ENCODE results near the gene SPAG8. TPM values are rescaled to one million over a fixed set of nuclear protein-coding genes. Genes with fewer than 3 reads are reported as not detected.

Gene SPAG8
- total and polyA plus RNA-seq, 2 experiments from 2014 or later = 0.97 to 1.2 TPM

GRCh38 chr9:35813434-35814105 is 1.5 kb upstream of the SPAG8 start:
- H2AFZ ChIP-seq = no peak overlapping the region
- no peaks in the 10 kb centered on the region for H3K27me3 ChIP-seq (replicated peaks; ENCODE audit: insufficient read depth)
- H3K4me1 ChIP-seq (ENCODE audit: insufficient read depth) = peaks cover 7% of the 10 kb centered on the region
- peak overlapping the region; percentile 78; the same call in 1 of the 2 replicates for H3K27ac ChIP-seq
- WGBS, 2 experiments (ENCODE audit: low coverage in 1 of 2, low lambda C conversion rate in 2 of 2, missing lambda C conversion rate in 2 of 2) = 74 to 77% methylated on average over 10 of the region's 10 CpGs
- H3K36me3 ChIP-seq (ENCODE audit: low read depth) = no peaks in the 10 kb centered on the region
- TF ChIP-seq EZH2phosphoT487 (IDR thresholded peaks at IDR 0.05; ENCODE audit: insufficient read depth, low read depth) (no peak), EZH2 (IDR thresholded peaks at IDR 0.05; ENCODE audit: insufficient read depth, poor library complexity, severe bottlenecking) (no peak)
- no peaks in the 10 kb centered on the region for H4K20me1 ChIP-seq (ENCODE audit: insufficient read depth)
- DNase-seq = peak; percentile 67
- H3K4me3 ChIP-seq = peak overlapping the region; percentile 81; the same call in 1 of the 2 replicates
- H3K4me2 ChIP-seq (ENCODE audit: unreplicated experiment) = peak overlapping the region; percentile 82
- H3K9me3 ChIP-seq (ENCODE audit: low read depth) = no peaks in the 10 kb centered on the region
- in situ Hi-C loops (cut with MboI) = no loop called here
- no peaks in the 10 kb centered on the region for H3K79me2 ChIP-seq (ENCODE audit: insufficient read depth)
- H3F3A ChIP-seq (ENCODE audit: insufficient read depth) = peaks cover 14% of the 10 kb centered on the region; the same call in 1 of the 2 replicates
- H3K9me2 ChIP-seq (ENCODE audit: insufficient read depth) = no peaks in the 10 kb centered on the region
- no peak overlapping the region; the same call in 1 of the 2 replicates for H3K9ac ChIP-seq

- peak; percentile 52 for DNase-seq
- Histone ChIP-seq H3F3A (ENCODE audit: insufficient read depth) (peaks cover 14% of the 10 kb centered on the region; the same call in 1 of the 2 replicates), H3K4me3 (peak overlapping the region; percentile 78), H3K4me2 (ENCODE audit: unreplicated experiment) (peak overlapping the region; percentile 81), H3K9me3 (ENCODE audit: low read depth) (no peaks in the 10 kb centered on the region), H3K79me2 (ENCODE audit: insufficient read depth) (no peaks in the 10 kb centered on the region), H3K27ac (peak overlapping the region; percentile 57), H3K9me2 (ENCODE audit: insufficient read depth) (no peaks in the 10 kb centered on the region), H4K20me1 (ENCODE audit: insufficient read depth) (no peaks in the 10 kb centered on the region), H3K36me3 (ENCODE audit: low read depth) (no peaks in the 10 kb centered on the region), H3K27me3 (replicated peaks; ENCODE audit: insufficient read depth) (no peaks in the 10 kb centered on the region), H2AFZ (peak overlapping the region; percentile 93), H3K4me1 (ENCODE audit: insufficient read depth) (peaks cover 7% of the 10 kb centered on the region), H3K9ac (peak overlapping the region; percentile 72)
- in situ Hi-C loops (cut with MboI) = no loop called here
- TF ChIP-seq EZH2phosphoT487 (IDR thresholded peaks at IDR 0.05; ENCODE audit: insufficient read depth, low read depth) = no peak
- TF ChIP-seq EZH2 (IDR thresholded peaks at IDR 0.05; ENCODE audit: insufficient read depth, poor library complexity, severe bottlenecking) = no peak
- WGBS, 2 experiments (ENCODE audit: low coverage in 1 of 2, low lambda C conversion rate in 2 of 2, missing lambda C conversion rate in 2 of 2) = 7 to 11% methylated on average over 12 of the region's 12 CpGs
Measured at GRCh38 chr9:35811381-35812024, 559 bp downstream of the SPAG8 start.

DNA sequence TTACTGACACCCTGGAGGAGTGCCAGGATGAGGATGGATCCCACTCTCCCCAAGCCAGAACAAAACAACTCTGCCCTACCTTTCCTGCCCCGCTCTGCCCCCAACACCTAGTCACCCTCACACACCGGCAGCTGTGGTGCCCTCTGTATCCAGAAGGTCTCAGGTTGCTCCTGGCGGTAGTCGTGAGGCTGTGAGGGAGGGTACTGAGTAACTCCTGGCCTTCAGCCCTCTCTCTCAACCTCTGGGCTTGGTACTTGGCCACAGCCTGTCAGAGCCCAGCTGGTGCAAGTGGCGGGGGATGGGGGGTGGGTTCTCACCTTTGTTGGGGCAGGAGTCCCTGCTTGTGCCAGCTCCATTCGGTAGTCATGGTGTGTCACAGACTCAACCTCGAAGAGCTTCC is 1.9 kb downstream of the SPAG8 start:
- TF ChIP-seq EZH2phosphoT487 (IDR thresholded peaks at IDR 0.05; ENCODE audit: insufficient read depth, low read depth) (no peak), EZH2 (IDR thresholded peaks at IDR 0.05; ENCODE audit: insufficient read depth, poor library complexity, severe bottlenecking) (no peak)
- no peaks in the 10 kb centered on the region for H3K79me2 ChIP-seq (ENCODE audit: insufficient read depth)
- H3K4me1 ChIP-seq (ENCODE audit: insufficient read depth) = peaks cover 4% of the 10 kb centered on the region
- H3K9me2 ChIP-seq (ENCODE audit: insufficient read depth) = no peaks in the 10 kb centered on the region
- in situ Hi-C loops (cut with MboI) = no loop called here
- H2AFZ ChIP-seq = no peak overlapping the region
- H4K20me1 ChIP-seq (ENCODE audit: insufficient read depth) = no peaks in the 10 kb centered on the region
- no peak overlapping the region for H3K4me2 ChIP-seq (ENCODE audit: unreplicated experiment)
- H3K27me3 ChIP-seq (replicated peaks; ENCODE audit: insufficient read depth) = no peaks in the 10 kb centered on the region
- no peak overlapping the region for H3K9ac ChIP-seq
- H3K27ac ChIP-seq = no peak overlapping the region
- no peak for DNase-seq
- peaks cover 10% of the 10 kb centered on the region; the same call in 1 of the 2 replicates for H3F3A ChIP-seq (ENCODE audit: insufficient read depth)
- H3K4me3 ChIP-seq = no peak overlapping the region
- no peaks in the 10 kb centered on the region for H3K9me3 ChIP-seq (ENCODE audit: low read depth)
- no peaks in the 10 kb centered on the region for H3K36me3 ChIP-seq (ENCODE audit: low read depth)
- WGBS, 2 experiments (ENCODE audit: low coverage in 1 of 2, low lambda C conversion rate in 2 of 2, missing lambda C conversion rate in 2 of 2) = 84 to 87% methylated on average over 7 of the region's 7 CpGs

DNA sequence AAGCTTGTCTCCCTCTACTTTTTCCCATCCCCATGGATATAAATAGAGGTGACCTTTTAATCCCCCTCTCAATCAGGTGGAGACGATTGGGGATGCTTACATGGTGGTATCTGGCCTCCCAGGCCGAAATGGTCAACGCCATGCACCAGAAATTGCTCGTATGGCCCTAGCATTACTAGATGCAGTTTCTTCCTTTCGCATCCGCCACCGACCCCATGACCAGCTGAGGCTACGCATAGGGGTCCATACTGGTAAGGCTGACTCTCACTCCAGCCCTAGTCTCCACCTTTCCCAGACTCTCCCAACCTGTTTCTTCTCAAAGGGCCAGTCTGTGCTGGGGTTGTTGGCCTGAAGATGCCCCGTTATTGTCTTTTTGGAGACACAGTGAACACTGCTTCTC is 3.6 kb downstream of the SPAG8 start:
- no peaks in the 10 kb centered on the region for H3K9me3 ChIP-seq (ENCODE audit: low read depth)
- WGBS, 2 experiments (ENCODE audit: low coverage in 1 of 2, low lambda C conversion rate in 2 of 2, missing lambda C conversion rate in 2 of 2) = 88 to 89% methylated on average over 9 of the region's 9 CpGs
- no peak overlapping the region for H3K4me2 ChIP-seq (ENCODE audit: unreplicated experiment)
- no peak overlapping the region for H3K27ac ChIP-seq
- TF ChIP-seq EZH2 (IDR thresholded peaks at IDR 0.05; ENCODE audit: insufficient read depth, poor library complexity, severe bottlenecking) (no peak), EZH2phosphoT487 (IDR thresholded peaks at IDR 0.05; ENCODE audit: insufficient read depth, low read depth) (no peak)
- no peak overlapping the region for H3K9ac ChIP-seq
- H3K9me2 ChIP-seq (ENCODE audit: insufficient read depth) = no peaks in the 10 kb centered on the region
- no peaks in the 10 kb centered on the region for H3K79me2 ChIP-seq (ENCODE audit: insufficient read depth)
- peaks cover 4% of the 10 kb centered on the region; the same call in 1 of the 2 replicates for H3K36me3 ChIP-seq (ENCODE audit: low read depth)
- no peaks in the 10 kb centered on the region for H4K20me1 ChIP-seq (ENCODE audit: insufficient read depth)
- no peak overlapping the region for H2AFZ ChIP-seq
- H3K4me3 ChIP-seq = no peak overlapping the region
- in situ Hi-C loops (cut with MboI) = no loop called here
- no peaks in the 10 kb centered on the region for H3K4me1 ChIP-seq (ENCODE audit: insufficient read depth)
- no peak for DNase-seq
- 0 out of 2 replicates have a peak, but pooled peaks cover under 1% of the 10 kb centered on the region for H3F3A ChIP-seq (ENCODE audit: insufficient read depth)
- no peaks in the 10 kb centered on the region for H3K27me3 ChIP-seq (replicated peaks; ENCODE audit: insufficient read depth)
